GM19035 (cell line): Measurements from ENCODE around the gene ARHGAP33.
"Not testable (repeated sequence)": the region's sequence is repeated elsewhere in the genome, so short reads cannot be mapped to it uniquely, and the experiment has no call there.

Experiments
- ATAC-seq: cut with Tn5 transposase; IDR thresholded peaks from one replicate; pipeline ENCODE4 v1.9.1; 2021; ENCODE audit not compliant: unreplicated experiment

The ARHGAP33 gene

DNA sequence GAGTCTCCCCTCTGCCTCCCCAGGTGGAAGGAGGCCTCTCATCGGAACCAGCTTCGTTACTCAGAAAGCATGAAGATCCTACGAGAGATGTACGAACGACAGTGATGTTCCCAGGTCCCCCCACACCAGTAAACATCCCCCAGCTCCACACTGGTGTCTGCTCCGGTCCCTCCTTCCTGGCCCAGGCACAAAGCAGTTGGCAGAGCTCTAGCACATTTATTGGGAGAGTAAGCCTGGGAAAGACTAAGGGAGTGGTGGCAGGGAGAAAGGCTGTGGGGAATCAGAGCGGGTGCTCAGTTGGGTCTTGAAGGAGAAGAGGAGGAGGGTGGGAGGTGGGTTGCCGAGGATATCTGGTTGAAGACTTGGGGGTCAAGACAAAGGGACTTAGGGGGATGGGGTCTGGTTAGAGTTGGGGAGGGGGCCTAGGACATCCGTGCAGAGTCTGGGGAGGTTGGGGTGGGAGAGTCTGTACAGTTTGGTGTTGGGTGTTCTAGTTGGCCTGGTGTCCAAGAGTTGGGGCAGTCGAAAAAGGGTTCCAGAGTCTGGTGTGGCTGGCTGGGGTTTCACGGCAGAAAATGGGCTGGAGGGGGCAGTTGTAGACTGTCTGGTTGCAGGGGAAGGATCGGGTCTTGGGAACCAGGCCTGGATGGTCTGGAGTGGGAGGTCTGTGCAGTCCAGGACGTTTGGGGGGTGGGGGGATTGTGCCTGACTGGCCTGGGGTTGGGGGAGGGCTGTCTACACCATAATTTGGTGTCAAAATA lies 20.8 kb upstream of the ARHGAP33 start:
- no peak for ATAC-seq

DNA sequence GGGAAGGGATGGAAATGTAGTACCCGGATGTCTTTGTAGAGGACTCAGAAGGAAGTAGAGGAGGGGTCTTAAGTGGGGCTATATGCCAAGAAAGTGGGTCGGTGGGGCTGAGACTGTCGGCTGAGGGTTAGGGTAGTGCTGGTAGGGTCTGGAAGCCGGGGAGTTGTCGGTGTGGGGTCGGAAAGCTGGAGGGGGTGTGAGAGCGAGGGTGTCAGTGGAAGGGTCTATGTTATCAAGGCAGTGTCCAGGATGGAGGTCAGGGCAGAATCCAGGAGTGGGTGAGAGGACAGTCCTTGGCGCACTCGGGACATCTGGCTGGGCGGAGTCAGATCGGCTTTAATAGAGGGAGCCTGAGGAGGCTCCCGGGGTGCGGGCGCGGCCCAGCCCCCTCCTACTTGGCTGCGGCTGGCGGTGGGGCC lies 20.2 kb upstream of the ARHGAP33 start:
- ATAC-seq = no peak

DNA sequence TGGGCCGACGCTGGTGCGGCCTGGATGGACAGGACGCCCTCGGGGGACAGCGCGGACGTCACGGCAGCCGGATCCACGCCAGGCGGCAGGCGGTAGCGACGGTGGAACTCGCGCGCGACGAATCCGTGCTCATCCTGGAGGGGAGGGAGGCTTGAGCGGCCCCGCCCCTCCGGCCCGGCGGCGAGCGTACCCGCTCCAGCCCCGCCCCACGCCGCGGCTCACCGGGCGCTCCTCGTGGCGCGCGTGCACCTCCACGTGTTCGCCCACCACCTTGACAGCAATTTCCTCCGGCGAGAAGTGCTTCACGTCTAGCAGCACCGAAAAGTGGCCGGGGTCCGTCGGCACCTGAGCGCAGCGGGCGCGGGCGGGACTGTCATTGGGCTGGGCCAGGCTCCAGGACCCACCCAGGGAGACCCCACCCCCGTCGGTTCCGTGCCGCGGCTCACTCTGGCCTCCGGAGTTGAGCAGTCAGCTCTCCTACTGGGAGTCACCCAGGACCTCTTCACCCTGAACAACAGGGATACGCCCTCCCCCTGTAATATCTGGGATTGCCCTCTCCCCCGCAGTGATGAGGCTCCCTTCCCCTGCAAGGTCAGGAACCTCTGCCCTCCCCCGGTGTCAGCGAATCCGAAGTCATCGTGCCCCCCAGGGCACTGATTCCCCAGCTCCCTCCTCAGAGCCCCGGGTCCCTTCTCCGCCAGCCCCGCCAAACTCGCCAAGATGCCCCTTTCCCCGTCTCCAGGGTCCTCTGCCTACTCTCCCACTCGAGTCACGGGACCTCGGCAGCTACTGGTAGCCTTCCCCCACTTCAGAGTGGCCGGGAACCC lies 19.6 kb upstream of the ARHGAP33 start:
- ATAC-seq = no peak

DNA sequence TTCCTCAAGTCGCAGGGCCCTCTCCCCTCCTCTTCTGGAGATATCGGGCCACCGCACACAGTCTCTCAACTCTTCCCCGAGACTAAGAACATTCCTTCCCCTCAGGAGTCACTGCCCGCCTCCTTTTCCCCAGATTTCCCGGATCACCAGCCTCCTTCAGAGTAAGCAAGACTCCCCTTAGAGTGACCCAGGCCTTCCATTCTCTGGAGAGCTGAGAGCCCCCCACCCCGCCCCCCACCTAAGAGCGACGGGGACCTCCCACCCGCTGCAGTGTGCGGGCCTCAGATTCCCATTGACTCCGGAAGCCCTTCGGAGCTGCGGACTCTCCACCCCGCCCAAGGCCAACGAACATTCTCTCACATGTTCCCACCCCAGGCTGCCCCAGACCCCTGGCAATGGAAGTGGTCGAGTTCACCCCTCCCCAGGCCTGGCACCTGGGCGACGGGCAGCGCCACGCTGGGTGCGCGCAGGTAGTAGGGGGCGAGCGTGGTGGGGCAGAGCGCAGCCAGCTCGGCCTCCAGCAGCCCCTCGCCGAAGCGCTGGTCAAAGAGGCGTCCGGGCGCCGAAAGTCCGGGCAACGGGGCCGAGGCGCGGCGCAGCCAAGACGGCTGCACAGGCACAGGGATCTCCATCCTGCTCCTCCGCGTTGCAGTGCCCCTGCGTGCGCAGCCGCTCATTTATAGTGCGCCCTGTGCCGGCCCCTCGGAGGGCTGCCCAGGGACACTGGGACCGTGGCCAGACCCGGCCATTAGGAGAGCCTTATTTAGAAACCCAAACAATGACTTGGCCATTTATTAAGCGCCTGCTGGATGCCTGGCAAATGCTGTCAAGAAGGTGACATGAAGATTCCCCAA lies 18.8 kb upstream of the ARHGAP33 start, which contains the start of gene HSPB6:
Gene HSPB6, minus strand, starts transcription at position 653 of the 854 bp plus-strand sequence. Its CDS starts 21 bp downstream, at position 632.
- ATAC-seq = no peak

DNA sequence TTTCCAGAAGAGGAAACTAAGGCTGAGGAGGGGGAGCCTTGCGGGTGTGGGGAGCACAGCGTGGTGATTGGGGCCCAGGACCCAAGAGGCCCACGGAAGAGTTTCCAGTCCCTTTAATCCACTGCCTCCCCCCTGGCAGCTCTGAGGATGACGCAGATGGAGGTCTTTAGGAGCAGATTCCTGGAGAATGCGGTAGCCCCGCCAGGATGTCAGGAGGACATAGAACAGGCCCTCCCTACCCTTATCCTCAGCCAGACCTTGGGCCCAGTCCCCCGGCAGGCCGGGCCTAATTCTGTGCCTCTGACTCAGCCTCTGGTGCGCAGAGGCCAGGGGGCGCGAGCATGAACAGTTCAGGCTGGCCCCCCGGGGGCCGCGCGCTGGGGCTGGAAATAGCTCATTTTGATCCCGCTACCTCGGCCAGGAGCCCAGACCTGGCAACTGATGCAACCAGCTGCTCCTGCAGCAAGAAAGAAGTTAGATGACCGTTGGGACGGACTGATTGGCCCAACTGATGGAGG lies 18.1 kb upstream of the ARHGAP33 start:
- ATAC-seq = no peak

DNA sequence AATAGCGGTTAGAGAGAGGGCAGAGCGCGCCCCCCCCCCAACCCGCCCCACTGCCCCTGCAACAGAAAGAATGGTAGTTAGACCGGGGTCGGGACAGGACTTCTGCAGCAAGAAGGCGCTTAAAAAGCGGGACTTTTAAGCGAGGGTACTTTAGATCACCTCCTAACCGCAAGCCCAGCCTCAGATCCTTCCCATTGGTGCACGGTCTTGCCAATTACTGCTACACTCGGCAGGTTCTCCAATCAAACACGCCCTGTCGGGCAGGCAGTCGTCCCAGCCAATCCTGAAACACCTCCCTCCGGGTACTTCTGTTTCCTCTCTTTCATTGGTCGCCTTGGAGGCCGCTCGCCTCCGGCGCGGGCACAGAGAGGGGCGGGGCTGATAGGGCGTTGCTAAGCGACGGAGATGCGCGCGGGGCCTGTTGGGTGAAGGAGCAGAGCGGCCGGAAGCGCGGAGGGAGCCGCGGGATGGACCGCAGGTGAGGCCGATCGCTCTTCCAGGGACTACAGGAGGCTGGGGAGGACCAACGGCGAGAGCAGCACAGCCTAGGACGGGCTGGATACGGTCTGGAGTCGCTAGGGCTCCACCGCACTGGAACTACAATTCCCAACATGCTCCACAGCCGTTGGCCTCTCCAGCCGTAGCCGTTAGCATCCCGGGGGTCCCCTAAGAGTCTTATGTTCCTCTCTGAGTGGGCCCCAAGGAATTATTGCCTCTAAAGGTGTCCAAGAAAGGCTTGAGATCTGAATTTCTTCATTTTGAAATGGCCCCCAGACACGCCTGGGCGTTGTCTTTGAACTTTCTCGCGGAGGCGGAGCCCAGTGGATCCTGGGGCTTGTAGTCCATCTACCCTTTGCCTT lies 17.4 kb upstream of the ARHGAP33 start, which contains the start of gene PROSER3:
Gene PROSER3, plus strand, starts transcription at position 428 of the 860 bp plus-strand sequence. Its CDS starts 40 bp downstream, at position 468.
- peak; percentile 96 for ATAC-seq

DNA sequence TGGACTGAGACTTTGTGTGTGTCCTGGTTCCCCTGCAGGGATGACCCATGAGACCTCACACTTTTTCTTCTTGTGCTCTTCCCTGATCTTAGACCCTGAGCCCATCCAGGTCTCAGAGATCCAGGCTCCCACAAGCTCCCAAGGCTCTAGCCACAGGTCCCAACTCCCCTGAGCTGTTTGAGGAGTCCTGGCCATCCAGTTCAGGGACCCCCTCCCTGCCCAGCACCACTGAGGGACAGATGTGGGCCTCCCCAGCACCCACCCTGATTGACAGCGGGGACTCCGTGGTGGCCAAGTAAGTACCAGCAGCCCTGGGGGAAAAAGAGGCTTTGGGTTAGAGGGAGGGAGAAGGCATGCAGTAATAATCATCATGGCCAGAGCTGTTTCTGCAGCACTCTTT lies 15.7 kb upstream of the ARHGAP33 start:
- ATAC-seq = no peak

DNA sequence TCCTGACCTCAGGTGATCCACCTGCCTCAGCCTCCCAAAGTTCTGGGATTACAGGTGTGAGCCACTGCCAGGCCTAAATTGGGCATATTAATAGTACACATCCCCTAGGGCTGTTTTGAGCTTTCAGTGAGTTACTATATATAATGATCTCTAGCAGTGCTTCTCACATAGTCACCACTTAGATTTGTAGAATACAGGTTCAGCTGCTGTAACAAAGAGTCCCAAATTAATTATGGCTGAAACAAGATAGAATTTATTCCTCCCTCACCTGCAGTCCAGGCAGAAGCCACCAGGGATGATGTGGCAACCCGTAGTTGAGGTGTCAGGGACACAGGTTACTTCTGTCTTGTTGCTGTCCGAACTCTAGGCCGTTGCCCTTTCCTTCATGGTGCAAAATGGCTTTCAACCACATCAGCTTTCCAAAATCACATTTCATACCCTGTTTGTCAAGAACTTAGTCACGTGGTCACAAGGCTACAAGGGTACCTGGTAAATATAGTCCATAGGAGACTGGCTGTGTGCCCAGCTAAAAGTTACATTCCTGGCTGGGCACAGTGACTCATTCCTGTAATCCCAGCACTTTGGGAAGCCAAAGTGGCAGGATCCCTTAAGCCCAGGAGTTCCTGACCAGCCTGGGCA lies 14.5 kb upstream of the ARHGAP33 start:
- no peak for ATAC-seq

DNA sequence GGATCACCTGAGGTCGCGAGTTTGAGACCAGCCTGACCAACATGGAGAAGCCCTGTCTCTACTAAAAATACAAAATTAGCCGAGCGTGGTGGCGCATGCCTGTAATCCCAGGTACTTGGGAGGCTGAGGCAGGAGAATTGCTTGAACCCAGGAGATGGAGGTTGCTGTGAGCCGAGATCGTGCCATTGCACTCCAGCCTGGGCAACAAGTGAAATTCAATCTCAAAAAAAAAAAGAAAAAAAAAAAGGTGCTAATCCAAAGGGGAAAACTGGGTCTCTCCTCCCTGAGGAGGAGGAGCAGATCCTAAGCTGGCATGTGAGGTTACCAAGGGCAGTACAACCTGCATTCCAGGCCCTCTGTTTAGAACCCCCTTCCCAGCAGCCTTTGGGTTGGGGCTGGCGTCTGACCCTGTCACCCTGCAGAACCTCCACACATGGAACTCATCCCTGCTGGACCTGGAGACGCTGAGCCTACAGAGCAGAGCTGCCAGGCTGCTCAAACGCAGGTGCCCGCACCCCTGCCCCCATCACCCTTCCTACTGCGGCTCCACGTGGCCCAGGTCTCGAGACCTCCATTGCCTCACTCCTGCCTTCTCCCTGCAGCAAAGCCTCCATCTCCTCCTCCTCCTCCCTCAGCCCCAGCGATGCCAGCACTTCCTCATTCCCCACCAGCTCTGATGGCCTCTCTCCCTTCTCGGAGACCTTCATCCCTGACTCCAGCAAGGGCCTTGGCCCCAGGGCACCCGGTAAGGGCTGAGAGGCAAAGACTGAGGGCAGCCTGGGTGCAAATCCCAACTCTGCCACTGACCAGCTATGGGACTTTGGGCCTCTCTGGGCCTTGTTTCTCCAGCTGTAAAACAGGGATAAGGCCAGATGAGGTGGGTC lies 10.7 kb upstream of the ARHGAP33 start:
- ATAC-seq = no peak

DNA sequence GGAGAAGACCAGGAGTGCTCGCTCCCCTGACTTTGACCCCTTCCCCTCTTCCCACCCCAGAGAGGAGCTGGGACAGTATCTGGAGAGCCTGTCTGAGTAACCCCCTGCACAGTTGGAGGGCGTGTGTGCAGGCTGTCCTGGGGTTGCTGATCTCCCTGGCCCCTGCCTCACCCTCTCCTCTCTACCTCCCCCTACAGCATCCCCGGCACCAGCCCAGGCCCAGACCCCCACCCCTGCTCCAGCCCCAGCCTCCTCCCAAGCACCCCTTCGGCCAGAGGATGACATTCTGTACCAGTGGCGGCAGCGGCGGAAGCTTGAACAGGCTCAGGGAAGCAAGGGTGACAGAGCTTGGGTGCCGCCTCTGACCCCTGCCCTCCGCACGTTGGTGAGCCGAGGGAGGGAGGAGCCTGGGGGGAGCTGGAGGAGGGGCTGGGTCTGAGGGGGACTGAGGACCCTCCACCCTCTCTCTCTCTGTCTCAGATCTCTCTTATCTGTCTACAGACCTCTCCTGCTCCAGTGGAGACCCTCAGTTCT lies 8.7 kb upstream of the ARHGAP33 start:
- ATAC-seq = no peak

DNA sequence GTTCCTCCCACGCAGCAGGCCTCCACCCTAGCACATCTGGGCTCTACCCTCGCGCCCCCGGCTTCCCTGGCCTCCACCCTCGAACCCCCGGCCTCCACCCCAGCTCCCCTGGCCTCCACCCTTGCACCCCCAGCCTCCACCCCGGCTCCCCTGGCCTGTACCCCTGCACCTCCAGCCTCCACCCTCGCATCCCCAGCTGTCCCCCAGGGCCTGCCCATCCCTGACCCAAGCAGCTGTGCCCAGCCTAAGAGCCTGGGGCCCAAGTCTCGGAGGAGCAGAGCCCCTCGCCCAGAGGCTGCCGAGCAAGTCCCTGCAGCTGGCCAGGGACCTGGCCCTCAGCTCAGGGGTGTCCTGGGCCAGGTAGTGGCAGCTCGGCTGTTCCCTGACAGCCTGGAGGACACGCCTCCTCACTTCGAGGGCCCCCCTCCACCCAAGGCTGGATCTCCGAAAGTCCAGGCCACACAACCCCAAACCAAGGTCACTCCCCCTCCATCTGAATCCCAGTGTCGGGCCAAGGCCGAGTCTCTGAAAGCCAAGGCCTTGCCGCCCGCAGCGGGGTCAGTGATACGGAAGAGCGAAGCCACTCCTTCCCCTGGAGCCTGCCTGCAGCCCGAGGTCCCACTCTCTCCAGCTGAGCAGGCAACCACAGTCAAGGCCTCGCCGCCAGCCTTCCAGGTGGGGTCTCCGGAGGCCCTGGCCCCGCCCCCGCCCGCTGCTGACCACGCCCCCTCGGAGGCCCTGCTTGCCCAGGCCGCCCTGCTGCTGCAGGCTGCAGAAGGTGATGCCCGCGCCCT lies 7.9 kb upstream of the ARHGAP33 start:
- ATAC-seq = no peak

DNA sequence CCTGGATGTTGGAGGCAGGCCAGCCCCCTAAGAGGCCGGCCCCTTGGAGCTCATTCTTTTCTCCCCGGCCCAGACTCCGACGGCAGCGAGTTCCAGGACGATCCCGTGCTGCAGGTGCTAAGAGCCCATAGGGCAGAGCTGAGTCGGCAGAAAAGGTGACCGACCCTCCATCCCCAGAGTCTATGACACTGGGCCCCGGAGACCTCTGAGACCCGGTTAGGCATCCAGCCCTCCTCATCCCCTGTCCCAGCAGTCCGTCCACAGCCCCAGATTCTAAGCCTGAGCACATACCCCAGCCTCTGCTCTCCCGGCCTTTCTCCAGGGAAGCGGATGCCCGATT lies 7.3 kb upstream of the ARHGAP33 start:
- ATAC-seq = no peak

DNA sequence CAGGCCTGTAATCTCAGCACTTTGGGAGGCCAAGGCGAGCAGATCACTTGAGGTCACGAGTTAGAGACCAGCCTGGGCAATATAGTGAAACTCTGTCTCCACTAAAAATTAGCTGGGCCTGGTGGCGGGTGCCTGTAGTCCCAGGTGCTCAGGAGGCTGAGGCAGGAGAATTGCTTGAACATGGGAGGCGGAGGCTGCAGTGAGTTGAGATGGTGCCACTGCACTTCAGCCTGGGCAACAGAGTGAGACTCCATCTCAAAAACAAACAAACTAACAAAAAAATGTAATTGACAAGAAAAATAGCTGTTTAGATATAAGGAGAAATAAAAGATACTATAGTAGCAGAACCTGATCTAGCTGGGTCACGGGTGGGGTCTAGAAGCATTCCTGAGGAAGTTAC lies 3.0 kb upstream of the ARHGAP33 start:
- not testable (repeated sequence) for ATAC-seq

DNA sequence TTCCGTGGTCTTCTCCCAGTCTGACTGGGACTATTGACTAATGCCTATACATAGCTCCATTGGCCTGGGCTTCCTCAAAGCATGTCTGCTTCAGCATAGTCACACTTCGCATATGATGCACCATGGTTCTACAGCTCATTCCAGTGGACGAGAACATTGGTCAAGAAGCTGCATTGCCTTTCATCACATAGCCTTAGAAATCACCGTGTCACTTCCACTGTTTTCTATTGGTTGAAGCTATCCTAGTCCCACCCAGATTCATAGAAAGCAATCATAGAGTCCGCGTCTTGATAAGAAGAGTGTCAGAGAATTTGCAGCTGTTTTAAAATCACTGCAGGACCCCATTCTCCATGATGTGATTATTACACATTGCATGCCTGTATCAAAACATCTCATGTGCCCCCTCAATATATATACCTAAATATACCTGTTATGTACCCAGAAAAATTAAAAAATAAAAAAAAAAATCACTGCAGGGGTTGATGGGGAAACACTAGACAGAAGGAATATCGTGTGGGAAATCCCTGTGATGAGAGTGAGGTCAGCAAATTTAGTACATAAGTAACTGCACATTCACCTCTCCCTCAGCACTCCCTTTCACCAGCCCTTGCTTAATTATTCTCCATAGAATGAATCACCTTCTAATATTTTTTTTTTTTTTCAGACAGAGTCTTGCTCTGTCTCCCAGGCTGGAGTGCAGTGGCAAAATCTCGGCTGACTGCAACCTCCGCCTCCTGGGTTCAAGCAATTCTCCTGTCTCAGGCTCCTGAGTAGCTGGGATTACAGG lies 2.2 kb upstream of the ARHGAP33 start:
- ATAC-seq = no peak

DNA sequence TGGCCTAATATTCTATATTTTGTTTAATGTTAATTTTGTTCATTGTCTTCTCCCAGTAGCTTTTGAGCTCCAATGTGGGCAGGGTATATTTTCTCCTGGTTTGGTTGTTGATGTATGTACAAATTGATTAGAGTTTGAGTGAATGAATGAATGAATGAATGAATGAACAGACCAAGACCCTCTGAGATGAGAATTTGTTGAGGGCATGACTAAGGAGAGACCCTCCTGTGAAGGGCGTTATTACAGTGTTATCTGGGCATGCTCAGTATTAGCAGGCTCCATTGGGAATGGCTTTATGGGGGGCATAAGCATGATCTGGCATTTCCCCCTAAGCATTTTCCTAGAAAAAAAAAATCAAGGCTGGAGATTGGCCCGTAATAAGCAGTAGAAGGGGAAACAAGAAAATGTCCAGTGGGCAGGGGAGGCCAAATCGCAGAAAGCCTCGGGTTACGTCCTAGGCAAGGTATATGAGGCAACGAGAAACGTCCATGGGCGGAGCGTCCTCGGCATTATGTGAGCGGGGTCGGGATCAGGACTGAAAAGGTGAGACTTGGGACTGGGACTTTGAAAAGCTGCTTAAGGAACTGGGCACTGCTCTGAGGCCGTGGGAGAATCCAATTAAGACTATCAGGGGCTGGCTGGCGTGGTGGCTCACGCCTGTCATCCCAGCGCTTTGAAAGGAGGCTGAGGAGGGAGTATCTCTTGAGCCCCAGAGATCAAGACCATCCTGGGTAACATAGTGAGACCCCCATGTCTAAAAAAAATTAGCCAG lies 904 bp upstream of the ARHGAP33 start:
- ATAC-seq = no peak

DNA sequence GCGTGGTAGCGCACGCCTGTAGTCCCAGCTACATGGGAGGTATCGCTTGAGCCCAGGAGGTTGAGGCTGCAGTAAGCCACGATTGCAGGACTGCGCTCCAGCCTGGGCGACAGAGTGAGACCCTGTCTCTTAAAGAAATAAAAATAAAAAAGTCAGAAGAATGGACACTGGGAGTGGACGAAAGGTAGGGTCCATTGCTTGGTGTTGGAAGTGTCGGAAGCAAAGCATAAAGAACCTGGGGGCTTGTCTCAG lies 392 bp upstream of the ARHGAP33 start:
- no peak for ATAC-seq
